ENCODE measurements around the gene PKD1.
"Not testable (repeated sequence)": the region's sequence is repeated elsewhere in the genome, so short reads cannot be mapped to it uniquely, and the experiment has no call there.

Gene PKD1

GRCh38 chr16:2122934-2123683 is 12.6 kb downstream of the PKD1 start:
- not testable (repeated sequence) for DNase-seq

- no peak for DNase-seq
Measured at GRCh38 chr16:2122429-2122828, 13.3 kb downstream of the PKD1 start.

GRCh38 chr16:2121853-2122252 is 13.8 kb downstream of the PKD1 start:
- no peak for DNase-seq

- DNase-seq, result not testable (repeated sequence)
Measured at GRCh38 chr16:2121325-2121724, 14.4 kb downstream of the PKD1 start.

DNA sequence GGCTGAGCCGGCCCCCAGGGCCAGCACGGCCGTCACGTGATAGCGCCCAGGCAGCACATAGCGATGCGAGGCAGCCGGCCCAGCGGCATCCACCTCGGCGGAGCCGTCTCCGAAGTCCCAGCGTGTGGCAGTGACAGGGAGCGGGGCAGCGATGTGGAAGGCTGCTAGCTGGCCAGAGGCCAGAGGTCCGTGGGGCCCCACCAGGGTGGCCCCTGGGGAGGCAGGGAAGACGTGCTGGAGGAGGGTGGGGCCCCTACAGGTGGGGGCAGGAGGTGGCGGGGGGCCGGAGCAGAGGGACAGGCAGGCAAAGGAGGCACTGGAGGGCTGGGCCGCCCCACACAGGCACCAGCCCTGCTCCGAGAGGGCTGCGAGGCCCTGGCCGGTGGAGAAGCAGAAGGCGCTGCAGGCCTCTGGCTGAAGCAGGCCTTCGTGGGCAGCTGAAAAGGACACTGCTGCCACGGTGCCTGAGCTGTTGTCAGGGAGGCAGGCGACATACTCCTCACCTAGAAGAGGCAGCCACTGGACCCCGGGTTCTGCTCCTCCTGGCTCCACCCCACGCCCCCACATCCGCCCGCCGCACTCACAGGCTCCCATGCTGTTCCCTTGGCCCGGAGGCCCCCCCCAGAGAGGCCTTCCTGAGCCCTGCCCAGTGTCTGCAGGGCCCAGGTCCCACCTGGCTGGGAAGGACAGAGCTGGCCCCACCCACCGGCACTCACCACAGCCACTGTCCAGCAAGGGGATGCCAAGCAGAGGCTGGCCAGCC is 17.6 kb downstream of the PKD1 start:
- not testable (repeated sequence) for DNase-seq

DNA sequence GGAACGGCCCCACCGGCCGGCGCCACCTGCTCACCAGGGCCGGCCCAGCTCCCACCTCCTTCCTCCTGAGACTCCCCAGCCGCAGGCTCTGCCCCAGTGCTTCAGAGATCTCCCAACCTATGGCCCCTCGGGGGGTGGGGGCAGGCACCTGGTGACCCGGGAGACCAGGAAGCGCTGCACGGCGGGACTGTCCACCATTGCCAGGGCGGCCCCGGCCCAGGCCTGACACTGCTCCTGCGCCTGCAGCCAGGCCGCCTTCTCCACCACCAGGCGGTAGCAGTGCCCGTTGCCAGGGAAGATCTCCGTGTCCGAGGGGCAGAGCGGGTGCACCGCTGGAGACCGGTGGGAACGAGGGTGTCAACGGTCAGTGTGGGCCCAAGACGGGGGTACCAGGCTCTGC is 18.4 kb downstream of the PKD1 start:
- not testable (repeated sequence) for DNase-seq

DNA sequence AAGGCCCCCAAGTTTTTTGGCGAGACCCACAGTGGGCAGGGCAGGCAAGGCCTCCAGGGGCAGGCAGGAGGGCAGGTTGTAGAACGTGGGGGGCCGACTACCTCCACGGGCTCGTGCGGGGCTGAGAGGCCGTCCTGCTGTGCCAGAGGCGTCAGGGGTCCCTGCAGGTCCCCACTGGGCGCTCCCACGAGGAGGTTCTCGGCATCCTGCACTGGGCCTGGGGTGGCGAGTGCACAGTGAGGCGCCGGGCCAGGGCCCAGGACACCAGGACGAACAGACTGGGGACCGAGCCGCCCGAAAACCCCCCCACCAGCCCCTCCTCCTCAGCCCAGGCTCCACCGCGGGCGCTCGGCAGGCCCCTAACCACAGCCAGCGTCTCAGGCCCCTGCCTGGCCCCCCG is 19.3 kb downstream of the PKD1 start:
- DNase-seq, result not testable (repeated sequence)

- DNase-seq, result no peak
Measured at GRCh38 chr16:2115591-2115973, 20.1 kb downstream of the PKD1 start.

DNA sequence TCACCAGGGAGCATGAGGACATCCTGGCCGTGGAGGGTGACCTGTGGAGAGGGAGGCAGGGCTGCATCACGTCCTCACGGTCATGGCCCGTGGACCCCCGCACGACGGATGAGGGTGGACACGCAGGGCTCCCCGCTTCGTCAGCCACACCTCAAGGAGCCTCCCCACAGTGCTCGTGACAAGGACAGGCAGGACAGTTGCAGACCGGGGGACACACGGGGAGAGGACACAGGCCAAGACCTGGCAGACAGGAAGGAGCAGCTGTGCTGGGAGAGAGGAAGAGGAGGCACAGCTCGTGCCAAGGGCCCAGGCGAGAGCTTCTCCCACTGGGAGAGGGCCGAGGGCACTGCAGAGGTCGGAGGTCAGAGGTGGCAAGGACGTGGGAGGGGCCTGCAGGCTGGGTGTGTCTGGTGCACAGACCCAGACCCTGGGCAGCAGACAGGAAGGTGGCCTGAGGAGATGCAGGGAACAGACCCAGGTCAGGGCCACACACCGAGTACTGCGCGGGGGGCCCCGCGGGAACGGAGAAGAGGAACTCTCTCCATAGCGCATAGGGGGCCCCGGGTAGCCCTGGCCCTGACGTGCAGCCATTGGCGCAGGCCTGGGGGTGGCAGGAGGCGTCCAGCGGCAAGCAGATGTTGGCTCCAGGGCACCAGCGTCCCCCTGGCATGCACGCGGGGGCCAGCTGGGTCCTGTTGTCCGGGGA is 20.7 kb downstream of the PKD1 start:
- not testable (repeated sequence) for DNase-seq

- DNase-seq, result not testable (repeated sequence)
Measured at GRCh38 chr16:2114225-2114624, 21.5 kb downstream of the PKD1 start.

DNA sequence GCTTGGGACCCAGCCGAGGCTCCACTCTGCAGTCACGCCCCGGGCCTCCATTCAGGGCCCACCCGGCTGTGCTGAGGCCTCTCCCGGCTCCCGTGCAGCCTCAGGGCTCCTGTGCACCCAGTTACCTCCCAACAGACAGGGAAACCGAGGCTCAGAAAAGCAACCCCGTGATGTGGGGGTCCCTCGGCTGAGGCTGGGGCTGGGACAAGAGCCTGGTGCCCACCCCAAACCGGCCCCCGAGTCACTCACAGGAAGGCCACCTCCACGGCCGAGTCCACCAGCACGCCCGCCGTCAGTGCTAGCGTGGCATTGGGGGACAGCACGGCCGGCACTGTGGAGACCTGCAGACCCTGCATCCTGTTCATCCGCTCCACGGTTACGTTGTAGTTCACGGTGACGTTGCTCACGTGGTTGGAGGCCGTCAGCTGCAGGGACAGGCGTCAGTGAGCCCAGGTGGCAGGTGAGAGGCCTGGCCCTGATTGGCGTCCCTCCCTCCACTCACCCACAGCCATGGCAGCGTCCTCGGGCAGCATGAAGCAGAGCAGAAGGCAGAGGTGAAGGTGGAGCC is 23.1 kb downstream of the PKD1 start:
- DNase-seq, result not testable (repeated sequence)

- DNase-seq, result not testable (repeated sequence)
Measured at GRCh38 chr16:2111412-2112335, 24.0 kb downstream of the PKD1 start.

GRCh38 chr16:2111009-2111353 is 24.7 kb downstream of the PKD1 start:
- DNase-seq, result not testable (repeated sequence)

- not testable (repeated sequence) for DNase-seq
Measured at GRCh38 chr16:2110332-2111008, 25.2 kb downstream of the PKD1 start.

DNA sequence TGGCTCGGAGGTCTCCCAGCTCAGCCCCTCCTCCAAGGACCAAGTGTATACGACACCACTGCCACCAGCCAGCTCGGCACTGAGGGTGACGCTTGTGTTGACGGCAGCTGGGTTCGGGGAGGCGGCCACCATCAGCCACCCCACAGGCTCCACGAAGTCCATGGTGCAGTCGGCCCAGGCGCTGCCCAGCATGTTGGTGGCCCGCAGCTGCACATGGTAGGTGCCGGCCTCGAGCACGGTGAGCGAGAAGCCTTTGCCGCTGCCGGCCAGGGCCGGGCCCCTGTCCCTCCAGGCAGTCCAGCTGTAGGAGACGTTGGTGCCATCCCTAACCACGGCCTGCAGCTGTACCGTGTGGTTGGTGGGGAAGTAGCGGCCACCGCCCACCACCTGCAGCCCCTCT is 25.8 kb downstream of the PKD1 start:
- not testable (repeated sequence) for DNase-seq

- not testable (repeated sequence) for DNase-seq
Measured at GRCh38 chr16:2109271-2109580, 26.5 kb downstream of the PKD1 start.

DNA sequence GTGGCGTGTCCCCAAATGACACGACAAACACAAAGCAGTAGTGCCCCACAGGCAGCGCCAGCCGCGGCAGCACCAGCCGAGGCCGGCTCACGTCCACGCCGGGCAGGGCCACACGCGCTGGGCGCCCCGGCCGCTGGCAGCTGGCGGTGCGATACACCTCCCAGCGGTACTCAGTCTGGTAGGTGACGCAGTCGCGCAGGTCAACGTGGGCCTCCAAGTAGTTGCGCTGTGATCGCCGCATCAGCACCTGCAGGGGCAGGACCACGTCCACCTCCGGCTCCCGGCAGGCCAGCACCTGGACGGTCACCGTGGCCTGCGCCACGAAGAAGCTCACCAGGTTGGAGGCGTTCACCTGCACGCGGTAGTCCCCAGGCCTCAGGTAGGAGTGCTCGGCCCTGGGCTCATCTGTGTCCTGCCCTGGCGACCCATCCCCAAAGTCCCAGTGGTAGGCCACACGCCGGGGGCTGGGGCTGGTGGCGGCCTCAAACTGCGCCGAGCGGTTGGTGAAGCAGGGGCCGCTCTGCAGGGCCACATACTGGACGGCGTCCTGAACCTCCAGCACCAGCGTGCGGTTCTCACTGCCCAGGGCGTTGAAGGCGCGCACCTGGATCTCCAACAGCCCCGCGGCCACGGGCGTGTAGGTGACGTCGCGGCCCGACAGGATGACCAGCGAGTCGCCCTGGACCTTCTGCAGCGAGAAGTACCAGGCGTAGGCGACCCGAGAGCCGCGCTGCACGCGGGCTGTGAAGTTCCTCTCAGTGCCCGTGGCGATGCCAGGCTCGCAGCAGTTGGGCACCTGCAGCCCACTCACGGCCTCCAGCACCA is 27.0 kb downstream of the PKD1 start:
- DNase-seq, result not testable (repeated sequence)

DNA sequence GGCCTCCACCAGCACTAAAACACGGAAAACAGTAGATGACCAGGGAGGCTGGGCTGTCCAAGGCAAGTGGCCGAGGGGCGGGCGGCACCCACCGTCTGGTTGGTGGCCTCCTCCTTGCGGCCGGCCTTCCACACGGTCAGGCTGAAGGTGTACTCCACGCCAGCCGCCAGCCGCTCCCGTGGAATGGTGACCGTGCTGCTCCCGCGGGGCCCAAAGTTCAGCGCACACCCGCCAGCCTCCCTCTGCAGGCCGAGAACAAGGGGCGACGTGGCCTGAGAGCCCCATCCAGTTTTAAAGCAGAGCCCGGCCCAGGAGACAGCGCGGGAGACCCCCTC is 27.9 kb downstream of the PKD1 start:
- not testable (repeated sequence) for DNase-seq

DNA sequence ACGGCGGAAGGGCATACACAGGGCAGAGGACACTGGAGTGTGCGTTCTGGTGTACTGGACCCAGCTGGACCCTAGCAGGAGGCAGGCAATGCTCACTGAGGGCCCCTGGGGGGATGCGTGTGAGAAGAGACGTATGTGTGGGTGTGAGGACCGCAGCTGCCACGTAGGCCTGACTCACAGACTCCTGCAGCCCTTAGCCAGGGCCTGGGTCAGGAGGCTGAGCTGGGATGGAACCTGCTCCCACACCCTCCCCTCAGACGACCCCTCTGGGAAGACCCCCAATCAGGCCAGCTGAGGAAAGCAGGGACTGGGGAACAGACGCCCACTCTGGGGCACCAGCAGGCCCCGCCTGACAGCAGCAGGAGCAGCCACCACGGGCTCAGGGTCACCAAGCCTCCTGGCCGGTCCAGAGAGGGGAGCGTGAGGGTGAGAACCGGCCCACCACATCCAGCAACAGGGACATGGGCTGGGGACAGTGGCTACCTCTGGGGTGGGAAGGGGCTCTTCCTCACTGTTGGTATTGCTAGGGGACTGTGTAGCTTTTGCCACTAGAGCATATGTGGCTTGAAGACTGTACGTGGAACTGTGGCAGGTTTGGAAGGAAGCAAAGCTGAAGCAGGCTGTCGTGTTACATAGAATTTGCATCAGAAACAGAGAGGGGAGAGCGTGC is 28.4 kb downstream of the PKD1 start:
- DNase-seq, result not testable (repeated sequence)

DNA sequence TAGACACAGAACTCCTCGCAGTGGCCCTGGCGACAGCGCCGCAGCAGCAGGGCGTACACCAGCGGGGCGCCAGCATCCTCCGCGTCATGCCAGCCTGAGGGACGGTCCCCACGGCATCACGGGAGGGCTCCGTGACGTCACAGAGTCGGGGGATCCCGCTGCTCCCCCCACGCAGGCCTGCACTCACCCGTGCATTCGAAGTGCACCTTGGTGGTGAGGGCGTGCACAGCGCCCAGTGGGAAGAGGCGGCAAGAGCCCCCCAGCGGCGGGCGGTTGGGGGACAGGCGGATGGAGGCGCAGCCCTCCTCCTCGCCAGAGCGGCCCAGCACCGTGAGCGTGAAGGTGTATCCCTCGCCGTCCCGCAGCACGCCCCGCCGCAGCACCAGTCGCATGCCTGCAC is 29.5 kb downstream of the PKD1 start:
- not testable (repeated sequence) for DNase-seq

Data from cortex of kidney (tissue), 1 donor.